ENCODE data around the gene MGMT. TPM values are rescaled to one million over a fixed set of nuclear protein-coding genes. Genes with fewer than 3 reads are reported as not detected.

MGMT gene
- total and polyA plus RNA-seq, 2 donors (not counting 1 experiment from before 2014, with no cell fraction given), result 1.9 to 29.1 TPM

DNA sequence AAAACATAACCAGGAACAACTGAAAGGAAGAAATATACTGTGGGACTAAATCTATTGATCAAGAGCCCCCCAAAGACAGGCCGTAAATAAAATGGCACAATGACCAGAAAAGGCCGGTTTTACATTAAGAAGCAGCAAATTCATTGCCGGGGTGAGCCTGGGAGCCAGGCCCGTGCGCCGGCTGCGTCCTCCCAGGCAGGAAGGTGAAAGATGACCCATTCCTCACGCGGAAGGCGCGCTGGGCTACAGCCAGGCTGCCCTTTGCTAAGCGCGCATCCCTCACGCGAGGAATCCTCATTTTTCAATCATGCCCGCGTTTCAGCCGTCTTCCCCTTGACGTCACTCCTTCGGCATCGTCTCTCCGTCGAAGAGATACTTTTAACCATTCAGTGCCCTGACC is 47.6 kb upstream of the MGMT start:
- Histone ChIP-seq H3K27me3 (ENCODE audit: control insufficient read depth, insufficient read depth, low read length) (no peaks in the 10 kb centered on the region), H3K4me1 (ENCODE audit: control insufficient read depth, extremely low read depth, insufficient read depth, low read length) (no peaks in the 10 kb centered on the region), H2AFZ (ENCODE audit: low read length) (no peak overlapping the region), H3K27ac (ENCODE audit: insufficient read depth, low read length) (no peak overlapping the region), H3K4me2 (ENCODE audit: extremely low read depth, insufficient read depth, low read length) (no peak overlapping the region), H3K4me3 (replicated peaks in 1 of 4; ENCODE audit: control extremely low read depth in 1 of 4, insufficient read depth in 1 of 4, low read depth in 3 of 4, low read length in 4 of 4) (no peak overlapping the region), H3K9ac (ENCODE audit: insufficient read depth, low read length) (no peak overlapping the region), H3K36me3 (ENCODE audit: control insufficient read depth, insufficient read depth, low read length) (no peaks in the 10 kb centered on the region), H3K79me2 (ENCODE audit: control insufficient read depth, insufficient read depth, low read length) (no peaks in the 10 kb centered on the region), H3K9me3 (ENCODE audit: control insufficient read depth, insufficient read depth, low read depth, low read length) (no peaks in the 10 kb centered on the region), H4K20me1 (ENCODE audit: control insufficient read depth, extremely low read depth, insufficient read depth, low read length) (no peaks in the 10 kb centered on the region)
- no peak for TF ChIP-seq EZH2 (IDR thresholded peaks at IDR 0.05; ENCODE audit: low read length, missing control alignments)
- TF ChIP-seq, protein P1, sequence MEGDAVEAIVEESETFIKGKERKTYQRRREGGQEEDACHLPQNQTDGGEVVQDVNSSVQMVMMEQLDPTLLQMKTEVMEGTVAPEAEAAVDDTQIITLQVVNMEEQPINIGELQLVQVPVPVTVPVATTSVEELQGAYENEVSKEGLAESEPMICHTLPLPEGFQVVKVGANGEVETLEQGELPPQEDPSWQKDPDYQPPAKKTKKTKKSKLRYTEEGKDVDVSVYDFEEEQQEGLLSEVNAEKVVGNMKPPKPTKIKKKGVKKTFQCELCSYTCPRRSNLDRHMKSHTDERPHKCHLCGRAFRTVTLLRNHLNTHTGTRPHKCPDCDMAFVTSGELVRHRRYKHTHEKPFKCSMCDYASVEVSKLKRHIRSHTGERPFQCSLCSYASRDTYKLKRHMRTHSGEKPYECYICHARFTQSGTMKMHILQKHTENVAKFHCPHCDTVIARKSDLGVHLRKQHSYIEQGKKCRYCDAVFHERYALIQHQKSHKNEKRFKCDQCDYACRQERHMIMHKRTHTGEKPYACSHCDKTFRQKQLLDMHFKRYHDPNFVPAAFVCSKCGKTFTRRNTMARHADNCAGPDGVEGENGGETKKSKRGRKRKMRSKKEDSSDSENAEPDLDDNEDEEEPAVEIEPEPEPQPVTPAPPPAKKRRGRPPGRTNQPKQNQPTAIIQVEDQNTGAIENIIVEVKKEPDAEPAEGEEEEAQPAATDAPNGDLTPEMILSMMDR (conservative IDR thresholded peaks at IDR 0.05 in 1 of 2, IDR thresholded peaks at IDR 0.05 in 1 of 2; ENCODE audit: low read depth in 1 of 2, low read length in 2 of 2), result no peak
- DNase-seq (ENCODE audit: low read depth in 2 of 2), result peak in 1 of 2 donors; percentile 34

DNA sequence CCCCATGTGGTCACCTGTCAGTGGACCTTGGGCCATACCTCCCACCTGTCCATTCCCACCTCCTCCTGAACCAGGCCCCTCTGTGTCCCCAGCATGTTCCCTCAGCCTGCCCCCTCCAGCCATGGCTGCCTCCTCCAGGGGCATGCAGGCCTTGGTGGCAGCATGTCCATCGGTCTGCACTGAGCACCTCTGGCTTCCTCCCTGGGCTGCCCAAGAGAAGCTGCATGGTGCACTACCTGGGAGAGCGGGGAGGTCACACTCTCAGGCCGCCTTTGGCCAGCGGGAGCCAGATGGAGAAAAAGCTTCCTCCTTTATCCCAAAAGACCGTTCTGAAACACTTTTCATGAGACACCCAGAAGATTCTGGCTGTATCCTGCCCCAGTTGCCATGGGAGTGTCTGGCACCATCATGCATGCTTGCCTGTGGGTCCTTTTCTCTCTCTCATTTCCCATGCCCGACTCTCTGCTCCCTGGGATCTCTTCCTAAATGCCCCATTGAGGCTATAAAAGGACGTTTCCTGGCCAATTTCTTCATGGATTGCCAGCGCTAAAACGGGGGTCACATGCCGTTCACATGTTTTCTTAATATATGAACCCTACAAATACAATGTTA is 45.5 kb upstream of the MGMT start:
- H3K4me1 ChIP-seq (ENCODE audit: control insufficient read depth, extremely low read depth, insufficient read depth, low read length), result no peaks in the 10 kb centered on the region
- H3K27ac ChIP-seq (ENCODE audit: insufficient read depth, low read length), result no peak overlapping the region
- no peak for DNase-seq (ENCODE audit: low read depth in 2 of 2)
- no peaks in the 10 kb centered on the region for H3K36me3 ChIP-seq (ENCODE audit: control insufficient read depth, insufficient read depth, low read length)
- no peak for TF ChIP-seq EZH2 (IDR thresholded peaks at IDR 0.05; ENCODE audit: low read length, missing control alignments)
- TF ChIP-seq, protein P1 (conservative IDR thresholded peaks at IDR 0.05 in 1 of 2, IDR thresholded peaks at IDR 0.05 in 1 of 2; ENCODE audit: low read depth in 1 of 2, low read length in 2 of 2), result peak in 1 of 2 donors; percentile 4
- no peaks in the 10 kb centered on the region for H4K20me1 ChIP-seq (ENCODE audit: control insufficient read depth, extremely low read depth, insufficient read depth, low read length)
- H2AFZ ChIP-seq (ENCODE audit: low read length), result no peak overlapping the region
- H3K4me3 ChIP-seq (replicated peaks in 1 of 4; ENCODE audit: control extremely low read depth in 1 of 4, insufficient read depth in 1 of 4, low read depth in 3 of 4, low read length in 4 of 4), result no peak overlapping the region
- no peaks in the 10 kb centered on the region for H3K9me3 ChIP-seq (ENCODE audit: control insufficient read depth, insufficient read depth, low read depth, low read length)
- H3K9ac ChIP-seq (ENCODE audit: insufficient read depth, low read length), result no peak overlapping the region
- no peaks in the 10 kb centered on the region for H3K27me3 ChIP-seq (ENCODE audit: control insufficient read depth, insufficient read depth, low read length)
- no peak overlapping the region for H3K4me2 ChIP-seq (ENCODE audit: extremely low read depth, insufficient read depth, low read length)
- no peaks in the 10 kb centered on the region for H3K79me2 ChIP-seq (ENCODE audit: control insufficient read depth, insufficient read depth, low read length)

DNA sequence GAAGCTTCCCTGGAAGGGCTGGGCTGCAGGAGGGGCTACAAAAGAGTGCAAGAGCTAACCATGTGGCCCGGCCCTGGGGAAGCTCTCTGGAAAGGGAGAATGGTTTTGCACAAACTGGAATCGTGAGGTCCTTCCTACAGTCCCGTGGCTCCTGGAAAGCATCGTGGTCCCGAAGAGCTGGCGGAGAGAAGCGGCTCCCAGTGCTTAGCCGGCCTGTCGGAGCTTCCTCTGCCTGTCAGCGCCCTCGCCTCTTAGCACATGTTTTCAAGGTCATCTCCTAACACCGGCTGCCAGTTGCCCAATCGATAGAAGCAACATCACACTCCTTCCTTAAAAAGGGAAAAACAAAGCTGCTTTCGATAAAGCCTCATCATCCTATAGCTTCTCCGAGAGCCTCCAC is 42.1 kb upstream of the MGMT start:
- no peak overlapping the region for H3K27ac ChIP-seq (ENCODE audit: insufficient read depth, low read length)
- H3K4me3 ChIP-seq (replicated peaks in 1 of 4; ENCODE audit: control extremely low read depth in 1 of 4, insufficient read depth in 1 of 4, low read depth in 3 of 4, low read length in 4 of 4), result no peak overlapping the region
- H3K9me3 ChIP-seq (ENCODE audit: control insufficient read depth, insufficient read depth, low read depth, low read length), result no peaks in the 10 kb centered on the region
- H4K20me1 ChIP-seq (ENCODE audit: control insufficient read depth, extremely low read depth, insufficient read depth, low read length), result no peaks in the 10 kb centered on the region
- H3K9ac ChIP-seq (ENCODE audit: insufficient read depth, low read length), result no peak overlapping the region
- no peaks in the 10 kb centered on the region for H3K27me3 ChIP-seq (ENCODE audit: control insufficient read depth, insufficient read depth, low read length)
- no peak overlapping the region for H3K4me2 ChIP-seq (ENCODE audit: extremely low read depth, insufficient read depth, low read length)
- H3K36me3 ChIP-seq (ENCODE audit: control insufficient read depth, insufficient read depth, low read length), result no peaks in the 10 kb centered on the region
- H3K4me1 ChIP-seq (ENCODE audit: control insufficient read depth, extremely low read depth, insufficient read depth, low read length), result no peaks in the 10 kb centered on the region
- H2AFZ ChIP-seq (ENCODE audit: low read length), result no peak overlapping the region
- DNase-seq (ENCODE audit: low read depth in 2 of 2), result no peak
- TF ChIP-seq, protein P1 (conservative IDR thresholded peaks at IDR 0.05 in 1 of 2, IDR thresholded peaks at IDR 0.05 in 1 of 2; ENCODE audit: low read depth in 1 of 2, low read length in 2 of 2), result no peak
- TF ChIP-seq EZH2 (IDR thresholded peaks at IDR 0.05; ENCODE audit: low read length, missing control alignments), result no peak
- H3K79me2 ChIP-seq (ENCODE audit: control insufficient read depth, insufficient read depth, low read length), result no peaks in the 10 kb centered on the region

All from fibroblast of lung (primary cell).